ENCODE results near the gene ATAD3B.

GRCh38 chr1:1527092-1527816 is 55.7 kb downstream of the ATAD3B start:
- no peak for TF ChIP-seq POLR2AphosphoS5 (IDR thresholded peaks at IDR 0.05; ENCODE audit: insufficient read depth, low read depth, low read length)
- no peak for TF ChIP-seq CTCF (IDR thresholded peaks at IDR 0.05; ENCODE audit: extremely low read depth in 1 of 2, insufficient read depth in 1 of 2, low read depth in 1 of 2, low read length in 2 of 2)
- no peak for TF ChIP-seq POLR2A (IDR thresholded peaks at IDR 0.05; ENCODE audit: low read depth, low read length)
